HepG2 (cell line): Measurements from ENCODE around the gene ABCC1. TPM values are rescaled to one million over a fixed set of nuclear protein-coding genes. Genes with fewer than 3 reads are reported as not detected.
A peak's percentile ranks its signal among the peaks of the same experiment; 100 is the strongest.

Experiments used
- ATAC-seq: fragments of 200-7000 bp; cut with Tn5 transposase; 3 replicates; pipeline ENCODE4 v1.9.1; 2020; ENCODE audit warnings: mild to moderate bottlenecking, moderate library complexity
- BruUV-seq: library from RNA; stranded (reverse); fragments of 400-500 nt; replicated peaks from 2 replicates; lab custom pipeline; 2021; lab: Mats Ljungman, UMichigan
- CTCF ChIA-PET: fragments of 300-600 bp; formaldehyde crosslinking; extraction: SDS; loops from one replicate; lab custom pipeline; 2021; ENCODE audit warnings: low total read pairs, inconsistent platforms, low intra/inter-chr PET ratio; lab: Yijun Ruan, JAX
- POLR2A ChIA-PET: fragments of 350-600 bp; sonication (Branson Sonifier 250); formaldehyde crosslinking; loops from one replicate; lab custom pipeline; 2020; ENCODE audit warnings: antibody characterized with exemption, inconsistent platforms; lab: Yijun Ruan, JAX
- DNase-seq: peaks from one replicate; pipeline ENCODE4 v3.0.0-alpha.2; 2015; ENCODE audit warnings: low spot score
- FAIRE-seq: peaks from 3 replicates; lab custom pipeline; 2011; peaks lifted over from hg19 to GRCh38; lab: Jason Lieb, UNC
- H2AFZ ChIP-seq: one replicate; pipeline ENCODE4 v1.6.1; 2011; ENCODE audit warnings: low read length, inconsistent platforms
- H3K27ac ChIP-seq: fragments of 300-600 bp; 3 replicates; pipeline ENCODE4 v1.8.0; 2011; ENCODE audit warnings: mixed run types, mild to moderate bottlenecking, mixed read lengths, low read length, inconsistent platforms; ENCODE audit not compliant: insufficient read depth; ENCODE audit errors: extremely low read length
- H3K27me3 ChIP-seq, 2 experiments: fragments of 200-600 bp in 1 of 2; 2 replicates in 1 of 2; 3 replicates in 1 of 2; pipeline versions ENCODE4 v1.6.0 to v1.8.0; 2011; ENCODE audit warnings: low read length in 2 of 2, mild to moderate bottlenecking in 2 of 2, moderate library complexity in 2 of 2, inconsistent platforms in 1 of 2; ENCODE audit not compliant: insufficient read depth in 2 of 2, control insufficient read depth in 1 of 2
- H3K36me3 ChIP-seq, 2 experiments: fragments of 200-600 bp in 1 of 2; replicated peaks in 1 of 2; 2 replicates in 1 of 2; 3 replicates in 1 of 2; pipeline versions ENCODE4 v1.5.1 to v1.8.0; 2011; ENCODE audit warnings: low read length in 2 of 2, inconsistent platforms in 1 of 2; ENCODE audit not compliant: insufficient read depth in 2 of 2, control insufficient read depth in 1 of 2
- H3K4me1 ChIP-seq: 2 replicates; pipeline ENCODE4 v1.5.1; 2012; ENCODE audit warnings: low read length, inconsistent platforms; ENCODE audit not compliant: insufficient read depth
- H3K4me2 ChIP-seq: 2 replicates; pipeline ENCODE4 v1.6.0; 2011; ENCODE audit warnings: low read depth, low read length, inconsistent platforms
- H3K4me3 ChIP-seq, 3 experiments: fragments of 200-600 bp in 1 of 3; sonication (generic), shearing (Covaris generic) in 1 of 3; replicated peaks in 1 of 3; 2 replicates each; pipeline ENCODE4 v1.5.1; 2011 to 2016; ENCODE audit warnings: low read length in 3 of 3, inconsistent platforms in 2 of 3, low read depth in 2 of 3, mild to moderate bottlenecking in 2 of 3, control low read depth in 1 of 3, mixed read lengths in 1 of 3; ENCODE audit not compliant: insufficient read depth in 1 of 3
- H3K79me2 ChIP-seq: one replicate; pipeline ENCODE4 v1.6.1; 2011; ENCODE audit warnings: low read length, inconsistent platforms; ENCODE audit not compliant: insufficient read depth
- H3K9ac ChIP-seq: 2 replicates; pipeline ENCODE4 v1.6.0; 2011; ENCODE audit warnings: mild to moderate bottlenecking, low read depth, low read length, inconsistent platforms; ENCODE audit not compliant: insufficient read depth
- H3K9me3 ChIP-seq: 2 replicates; pipeline ENCODE4 v1.5.1; 2012; ENCODE audit warnings: mild to moderate bottlenecking, low read length
- H4K20me1 ChIP-seq: 2 replicates; pipeline ENCODE4 v1.6.0; 2011; ENCODE audit warnings: inconsistent platforms, mild to moderate bottlenecking, low read length, moderate library complexity; ENCODE audit not compliant: insufficient read depth
- KMT2B ChIP-seq: IDR thresholded peaks from 2 replicates; pipeline ENCODE4 v1.6.1; 2016; ENCODE audit warnings: missing genetic modification reagents, missing compliant biosample characterization
- NFE2L2 ChIP-seq: fragments of 150-350 bp; IDR thresholded peaks from 2 replicates; pipeline ENCODE4 v1.6.1; 2014; ENCODE audit warnings: low read length
- SRF ChIP-seq: IDR thresholded peaks from 2 replicates; pipeline ENCODE4 v1.6.1; 2011; ENCODE audit warnings: mild to moderate bottlenecking, low read depth, low read length, moderate library complexity
- TBX2 ChIP-seq: sonication (generic); formaldehyde crosslinking; IDR thresholded peaks from 2 replicates; pipeline ENCODE4 v1.5.0; 2020; ENCODE audit warnings: missing genetic modification reagents, mild to moderate bottlenecking, borderline replicate concordance
- TCF7L2 ChIP-seq: IDR thresholded peaks from 2 replicates; pipeline ENCODE4 v1.6.1; 2011; ENCODE audit warnings: mild to moderate bottlenecking, low read depth, low read length, moderate library complexity
- TFDP1 ChIP-seq: IDR thresholded peaks from 2 replicates; pipeline ENCODE4 v1.6.1; 2016; ENCODE audit warnings: missing compliant biosample characterization, missing genetic modification reagents, borderline replicate concordance
- ZNF121 ChIP-seq: sonication (generic); formaldehyde crosslinking; IDR thresholded peaks from 2 replicates; pipeline ENCODE4 v1.5.0; 2020; ENCODE audit warnings: mild to moderate bottlenecking, missing genetic modification reagents
- ZNF367 ChIP-seq: sonication (generic); formaldehyde crosslinking; IDR thresholded peaks from 2 replicates; pipeline ENCODE4 v1.4.0; 2020; ENCODE audit warnings: missing genetic modification reagents, borderline replicate concordance
- ZNF460 ChIP-seq: sonication (generic); formaldehyde crosslinking; IDR thresholded peaks from 2 replicates; pipeline ENCODE4 v1.5.1; 2020; ENCODE audit warnings: missing genetic modification reagents, mild to moderate bottlenecking, borderline replicate concordance
- ZNF768 ChIP-seq: sonication (generic); formaldehyde crosslinking; IDR thresholded peaks from 2 replicates; pipeline ENCODE4 v1.4.0; 2020; ENCODE audit warnings: missing genetic modification reagents
- ZNF770 ChIP-seq: sonication (generic); formaldehyde crosslinking; IDR thresholded peaks from 2 replicates; pipeline ENCODE4 v1.5.0; 2020; ENCODE audit warnings: mild to moderate bottlenecking, missing genetic modification reagents
- WGBS: methylation state at CpG from one replicate; pipeline ENCODE4 v1.1.6; 2017; ENCODE audit warnings: low lambda C conversion rate; 5-methylcytosine and 5-hydroxymethylcytosine counted together
- in situ Hi-C: cut with HindIII; loops from 2 replicates; pipeline ENCODE4 v1.10.0; 2017; ENCODE audit warnings: low pct_unique_long_range_greater_than_20kb; ENCODE audit not compliant: extremely low pct_ligation_motif_present
- intact Hi-C: fragments of 100-400 bp; cut with micrococcal nuclease; formaldehyde crosslinking; loops from one replicate; pipeline ENCODE4 v1.10.0; 2022; ENCODE audit not compliant: unreplicated experiment
- polyA plus RNA-seq, 8 experiments: library from polyadenylated mRNA; depleted of rRNA in 3 of 8; stranded (reverse) in 7 of 8; unstranded in 1 of 8; fragments of >200 nt; fragmentation: Illumina TruSeq in 4 of 8; extraction: Trizol in 4 of 8; gene quantifications; 2 replicates each; pipeline versions ENCODE4 v1.2.1 to v1.2.3, GENCODE V29; 2011 to 2016; ENCODE audit warnings: low read depth in 4 of 8, missing spikeins in 1 of 8, mixed read lengths in 1 of 8; ENCODE audit not compliant: insufficient read depth in 1 of 8
- total RNA-seq, 5 experiments: library from RNA; depleted of rRNA; stranded (reverse); fragments of >200 nt; fragmentation: Illumina TruSeq; extraction: Trizol; gene quantifications; 2 replicates each; pipeline ENCODE4 v1.2.3, GENCODE V29; 2016; ENCODE audit warnings: low read depth in 1 of 5
- TF ChIP-seq, protein P1 (sequence below): sonication (generic); formaldehyde crosslinking; IDR thresholded peaks from 2 replicates; pipeline ENCODE4 v1.9.0; 2021; ENCODE audit warnings: missing genetic modification reagents, borderline replicate concordance

Gene ABCC1
- total and polyA plus RNA-seq, 2 of the 13 experiments (the other 11 are each of a cell fraction or from before 2014, with no cell fraction given) = 13.0 to 30.6 TPM

DNA sequence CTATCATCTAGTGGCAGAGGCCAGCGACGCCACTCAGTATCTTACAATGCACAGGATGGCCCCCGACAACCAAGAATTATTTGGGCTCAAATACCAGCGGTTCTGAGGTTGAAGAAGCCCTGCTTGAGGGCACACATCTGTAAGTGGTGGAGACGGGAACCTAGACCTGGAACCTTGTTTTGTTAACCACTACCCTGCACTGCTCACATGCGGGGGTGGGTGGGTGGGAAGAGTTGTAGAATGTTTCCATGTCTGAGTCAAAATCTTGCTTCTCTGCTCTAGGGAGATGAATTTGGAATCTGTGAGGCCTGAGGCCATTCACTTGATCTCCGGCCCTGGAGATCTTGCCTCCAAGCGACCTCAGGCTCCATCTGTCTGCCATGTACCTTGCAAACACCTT lies 44.1 kb downstream of the ABCC1 start:
- DNase-seq = no peak
- peaks cover 8 to 25% of the 10 kb centered on the region in 2 experiments; a peak in 4 of 5 replicates for H3K36me3 ChIP-seq
- no TSS peak for BruUV-seq

DNA sequence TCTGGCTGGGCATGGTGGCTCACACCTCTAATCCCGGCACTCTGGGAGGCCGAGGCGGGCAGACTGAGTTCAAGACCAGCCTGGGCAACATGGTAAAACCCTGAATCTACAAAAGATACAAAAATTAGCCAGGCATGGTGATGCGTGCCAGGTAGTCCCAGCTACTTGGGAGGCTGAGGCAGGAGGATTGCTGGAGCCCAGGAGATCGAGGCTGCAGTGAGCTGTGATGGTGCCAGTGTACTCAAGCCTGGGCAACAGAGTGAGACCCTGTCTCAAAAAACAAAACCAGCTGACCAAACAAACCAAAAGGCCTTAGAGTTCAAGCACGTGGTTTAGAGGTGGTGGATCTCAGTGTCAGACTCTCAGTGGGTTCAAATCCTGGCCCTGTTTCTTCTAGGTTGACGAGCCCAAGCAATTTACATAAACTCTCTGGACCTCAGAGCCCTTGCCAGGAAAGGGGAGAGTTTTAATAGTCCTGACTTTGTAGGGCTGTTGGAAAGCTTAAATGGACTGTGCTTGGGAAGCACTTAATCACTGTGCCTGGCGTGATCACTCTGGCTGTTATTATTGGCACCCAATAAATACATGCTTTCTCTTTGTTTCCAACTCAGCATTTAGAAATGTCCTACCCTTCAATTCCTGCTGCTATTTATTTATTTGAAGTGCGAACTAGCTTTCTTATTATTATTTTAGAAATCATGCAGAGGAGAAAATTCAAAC lies 44.7 kb downstream of the ABCC1 start:
- TF ChIP-seq ZNF770 (CRISPR knock-in tag) = peak; percentile 59; the same call in 1 of the 2 replicates
- no peak for TF ChIP-seq ZNF367 (CRISPR knock-in tag)
- no peak for TF ChIP-seq TFDP1
- TF ChIP-seq TCF7L2 = no peak
- TF ChIP-seq KMT2B = no peak
- TF ChIP-seq ZNF768 = peak; percentile 18; the same call in 1 of the 2 replicates
- 0 out of 2 replicates have a peak, but pooled peaks have one; percentile 32 for TF ChIP-seq ZNF121 (CRISPR knock-in tag)
- TF ChIP-seq, protein P1, sequence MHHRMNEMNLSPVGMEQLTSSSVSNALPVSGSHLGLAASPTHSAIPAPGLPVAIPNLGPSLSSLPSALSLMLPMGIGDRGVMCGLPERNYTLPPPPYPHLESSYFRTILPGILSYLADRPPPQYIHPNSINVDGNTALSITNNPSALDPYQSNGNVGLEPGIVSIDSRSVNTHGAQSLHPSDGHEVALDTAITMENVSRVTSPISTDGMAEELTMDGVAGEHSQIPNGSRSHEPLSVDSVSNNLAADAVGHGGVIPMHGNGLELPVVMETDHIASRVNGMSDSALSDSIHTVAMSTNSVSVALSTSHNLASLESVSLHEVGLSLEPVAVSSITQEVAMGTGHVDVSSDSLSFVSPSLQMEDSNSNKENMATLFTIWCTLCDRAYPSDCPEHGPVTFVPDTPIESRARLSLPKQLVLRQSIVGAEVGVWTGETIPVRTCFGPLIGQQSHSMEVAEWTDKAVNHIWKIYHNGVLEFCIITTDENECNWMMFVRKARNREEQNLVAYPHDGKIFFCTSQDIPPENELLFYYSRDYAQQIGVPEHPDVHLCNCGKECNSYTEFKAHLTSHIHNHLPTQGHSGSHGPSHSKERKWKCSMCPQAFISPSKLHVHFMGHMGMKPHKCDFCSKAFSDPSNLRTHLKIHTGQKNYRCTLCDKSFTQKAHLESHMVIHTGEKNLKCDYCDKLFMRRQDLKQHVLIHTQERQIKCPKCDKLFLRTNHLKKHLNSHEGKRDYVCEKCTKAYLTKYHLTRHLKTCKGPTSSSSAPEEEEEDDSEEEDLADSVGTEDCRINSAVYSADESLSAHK (CRISPR knock-in tag) = no peak
- no TSS peak for BruUV-seq
- POLR2A ChIA-PET = interaction anchor here (0.6 kb wide), 1 partner anchor 460 kb away, joined by 5 read pairs; no protein-coding TSS in a partner anchor
- 95% methylated on average over 9 of the region's 9 CpGs for WGBS
- Histone ChIP-seq H3K27ac (no peak overlapping the region), H3K79me2 (peaks cover 23% of the 10 kb centered on the region), H3K4me2 (no peak overlapping the region), H3K9ac (no peak overlapping the region), H3K36me3 (peaks cover 8 to 23% of the 10 kb centered on the region in 2 experiments; a peak in 4 of 5 replicates), H4K20me1 (peaks cover 52% of the 10 kb centered on the region), H3K4me1 (peaks cover 41% of the 10 kb centered on the region), H3K27me3 (no peaks in the 10 kb centered on the region), H3K4me3 (no peak overlapping the region), H2AFZ (no peak overlapping the region), H3K9me3 (no peaks in the 10 kb centered on the region)
- no peak for DNase-seq
- CTCF ChIA-PET = no interaction called here
- no peak for ATAC-seq
- intact Hi-C loops (no loop called here), in situ Hi-C loops (no loop called here)
- no peak for FAIRE-seq

More for the DNA sequence above, 44.1 kb downstream of the ABCC1 start:
- Histone ChIP-seq H3K27ac (no peak overlapping the region), H3K4me3 (no peak overlapping the region), H2AFZ (no peak overlapping the region), H3K4me2 (no peak overlapping the region)
- POLR2A ChIA-PET = no interaction called here
- no peak for ATAC-seq
- no peak for TF ChIP-seq SRF
- TF ChIP-seq ZNF460 (CRISPR knock-in tag) = no peak
- TF ChIP-seq NFE2L2 = no peak
- TF ChIP-seq TBX2 (CRISPR knock-in tag) = no peak
- TF ChIP-seq, all 625 proteins: peak for 0
- Histone ChIP-seq H3K9me3 (no peaks in the 10 kb centered on the region), H3K4me1 (peaks cover 38% of the 10 kb centered on the region), H3K9ac (no peak overlapping the region), H3K27me3 (no peaks in the 10 kb centered on the region), H3K79me2 (peaks cover 28% of the 10 kb centered on the region), H4K20me1 (peaks cover 51% of the 10 kb centered on the region)
- intact Hi-C loops = no loop called here
- CTCF ChIA-PET = no interaction called here
- WGBS = 98% methylated on average over 8 of the region's 8 CpGs
- in situ Hi-C loops = no loop called here
- no peak for FAIRE-seq
